ENCODE data around the gene B3GLCT. TPM values are rescaled to one million over a fixed set of nuclear protein-coding genes. Genes with fewer than 3 reads are reported as not detected.

The B3GLCT gene
- total and polyA plus RNA-seq, 10 of the 15 experiments (the other 5 are each of a cell fraction or from before 2014, with no cell fraction given) = 0.07 to 0.89 (median 0.25) TPM

GRCh38 chr13:31227870-31228269, 28.1 kb downstream of the B3GLCT start (continued):
- TF ChIP-seq, protein P1, sequence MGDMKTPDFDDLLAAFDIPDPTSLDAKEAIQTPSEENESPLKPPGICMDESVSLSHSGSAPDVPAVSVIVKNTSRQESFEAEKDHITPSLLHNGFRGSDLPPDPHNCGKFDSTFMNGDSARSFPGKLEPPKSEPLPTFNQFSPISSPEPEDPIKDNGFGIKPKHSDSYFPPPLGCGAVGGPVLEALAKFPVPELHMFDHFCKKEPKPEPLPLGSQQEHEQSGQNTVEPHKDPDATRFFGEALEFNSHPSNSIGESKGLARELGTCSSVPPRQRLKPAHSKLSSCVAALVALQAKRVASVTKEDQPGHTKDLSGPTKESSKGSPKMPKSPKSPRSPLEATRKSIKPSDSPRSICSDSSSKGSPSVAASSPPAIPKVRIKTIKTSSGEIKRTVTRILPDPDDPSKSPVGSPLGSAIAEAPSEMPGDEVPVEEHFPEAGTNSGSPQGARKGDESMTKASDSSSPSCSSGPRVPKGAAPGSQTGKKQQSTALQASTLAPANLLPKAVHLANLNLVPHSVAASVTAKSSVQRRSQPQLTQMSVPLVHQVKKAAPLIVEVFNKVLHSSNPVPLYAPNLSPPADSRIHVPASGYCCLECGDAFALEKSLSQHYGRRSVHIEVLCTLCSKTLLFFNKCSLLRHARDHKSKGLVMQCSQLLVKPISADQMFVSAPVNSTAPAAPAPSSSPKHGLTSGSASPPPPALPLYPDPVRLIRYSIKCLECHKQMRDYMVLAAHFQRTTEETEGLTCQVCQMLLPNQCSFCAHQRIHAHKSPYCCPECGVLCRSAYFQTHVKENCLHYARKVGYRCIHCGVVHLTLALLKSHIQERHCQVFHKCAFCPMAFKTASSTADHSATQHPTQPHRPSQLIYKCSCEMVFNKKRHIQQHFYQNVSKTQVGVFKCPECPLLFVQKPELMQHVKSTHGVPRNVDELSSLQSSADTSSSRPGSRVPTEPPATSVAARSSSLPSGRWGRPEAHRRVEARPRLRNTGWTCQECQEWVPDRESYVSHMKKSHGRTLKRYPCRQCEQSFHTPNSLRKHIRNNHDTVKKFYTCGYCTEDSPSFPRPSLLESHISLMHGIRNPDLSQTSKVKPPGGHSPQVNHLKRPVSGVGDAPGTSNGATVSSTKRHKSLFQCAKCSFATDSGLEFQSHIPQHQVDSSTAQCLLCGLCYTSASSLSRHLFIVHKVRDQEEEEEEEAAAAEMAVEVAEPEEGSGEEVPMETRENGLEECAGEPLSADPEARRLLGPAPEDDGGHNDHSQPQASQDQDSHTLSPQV (IDR thresholded peaks at IDR 0.05) = no peak
- TF ChIP-seq ATF7 (IDR thresholded peaks at IDR 0.05; ENCODE audit: low read depth) (no peak), POLR2AphosphoS5 (IDR thresholded peaks at IDR 0.05; ENCODE audit: low read length) (no peak)

- H3K4me1 ChIP-seq (ENCODE audit: control insufficient read depth, insufficient read depth, low read length) = no peaks in the 10 kb centered on the region
- H3K4me3 ChIP-seq = no peak overlapping the region
- BruUV-seq (replicated peaks) = no TSS peak
- ChIA-PET SMC1A (ENCODE audit: uncharacterized antibody, unreplicated experiment) (interaction anchor here (6.7 kb wide), 1 partner anchor 189 kb away, joined by 44 read pairs; no protein-coding TSS in a partner anchor), POLR2A (no interaction called here), RAD21 (ENCODE audit: unreplicated experiment) (interaction anchor here (1.0 kb wide), 1 partner anchor 190 kb away, joined by 3 read pairs; no protein-coding TSS in a partner anchor), CTCF (interaction anchor here (2.8 to 5.4 kb wide), 3 partner anchors 9 to 189 kb away, joined by 23 to 72 read pairs (median 28); no protein-coding TSS in a partner anchor)
- H3K79me2 ChIP-seq (ENCODE audit: control insufficient read depth, insufficient read depth, low read length) = no peaks in the 10 kb centered on the region
- H3K9ac ChIP-seq (ENCODE audit: control insufficient read depth, insufficient read depth, low read length) = no peak overlapping the region
- no peaks in the 10 kb centered on the region for H3K9me3 ChIP-seq (replicated peaks; ENCODE audit: control insufficient read depth, insufficient read depth, low read length)
- H4K20me1 ChIP-seq (ENCODE audit: control insufficient read depth, insufficient read depth) = no peaks in the 10 kb centered on the region
- no peaks in the 10 kb centered on the region for H3K36me3 ChIP-seq (ENCODE audit: control insufficient read depth in 2 of 2, insufficient read depth in 2 of 2, low read length in 1 of 2)
- WGBS (ENCODE audit: insufficient coverage, insufficient replicate concordance, low lambda C conversion rate, missing lambda C conversion rate) = 10% methylated on average over 6 of the region's 6 CpGs
- H3K27me3 ChIP-seq (replicated peaks in 1 of 2; ENCODE audit: control insufficient read depth in 2 of 2, insufficient read depth in 2 of 2, low read length in 1 of 2) = no peaks in the 10 kb centered on the region; a peak in 1 of 4 replicates
- FAIRE-seq = no peak
- H2AFZ ChIP-seq (ENCODE audit: control insufficient read depth, low read depth, low read length) = no peak overlapping the region
- no peak overlapping the region for H3K27ac ChIP-seq (ENCODE audit: control insufficient read depth, insufficient read depth)
- DNase-seq (ENCODE audit: low read depth, low spot score) = no peak
- TF ChIP-seq CTCF (IDR thresholded peaks at IDR 0.05 in 2 of 3, conservative IDR thresholded peaks at IDR 0.05 in 1 of 3; ENCODE audit: control insufficient read depth in 2 of 3, extremely low read depth in 1 of 3, insufficient read depth in 1 of 3, low read depth in 3 of 3, low read length in 3 of 3) (peak; percentile 12 to 38 (median 20); a peak in 3 of 6 replicates), TCF7 (IDR thresholded peaks at IDR 0.05; ENCODE audit: borderline replicate concordance) (no peak)
- in situ Hi-C loops (cut with MboI) (loop anchor here (5.0 to 10.0 kb wide), 2 partner anchors 188 to 500 kb away; partner anchors contain the start of gene RXFP2), intact Hi-C loops (cut with micrococcal nuclease; ENCODE audit: unreplicated experiment) (loop anchor here (5.0 kb wide), 1 partner anchor 173 kb away; no protein-coding TSS in a partner anchor)
- peak; percentile 86 for ATAC-seq
- no peak overlapping the region for H3K4me2 ChIP-seq (ENCODE audit: control insufficient read depth, insufficient read depth)
Measured at GRCh38 chr13:31234729-31235128, 35.0 kb downstream of the B3GLCT start.
